Ovary (tissue), 3 donors: ENCODE results near the gene ABCF1.

Experiments
- EP300 ChIP-seq: sonication (generic); formaldehyde crosslinking; IDR thresholded peaks from one replicate; pipeline ENCODE4 v1.6.1; 2017; ENCODE audit warnings: antibody characterized with exemption
- TF ChIP-seq, protein P1 (sequence below), 3 donors: fragments of 450-650 bp in 2 of 3; fragments of 200-600 bp in 1 of 3; IDR thresholded peaks; one replicate each; pipeline versions ENCODE4 v1.5.1 to v1.8.0; 2016 to 2022; ENCODE audit warnings: antibody characterized with exemption in 3 of 3, mild to moderate bottlenecking in 1 of 3
- donor health status: DM: no; HTN: no; CAD: no.

GRCh38 chr6:30548375-30548774, 22.9 kb upstream of the ABCF1 start:
- TF ChIP-seq EP300, result no peak
- TF ChIP-seq, protein P1, sequence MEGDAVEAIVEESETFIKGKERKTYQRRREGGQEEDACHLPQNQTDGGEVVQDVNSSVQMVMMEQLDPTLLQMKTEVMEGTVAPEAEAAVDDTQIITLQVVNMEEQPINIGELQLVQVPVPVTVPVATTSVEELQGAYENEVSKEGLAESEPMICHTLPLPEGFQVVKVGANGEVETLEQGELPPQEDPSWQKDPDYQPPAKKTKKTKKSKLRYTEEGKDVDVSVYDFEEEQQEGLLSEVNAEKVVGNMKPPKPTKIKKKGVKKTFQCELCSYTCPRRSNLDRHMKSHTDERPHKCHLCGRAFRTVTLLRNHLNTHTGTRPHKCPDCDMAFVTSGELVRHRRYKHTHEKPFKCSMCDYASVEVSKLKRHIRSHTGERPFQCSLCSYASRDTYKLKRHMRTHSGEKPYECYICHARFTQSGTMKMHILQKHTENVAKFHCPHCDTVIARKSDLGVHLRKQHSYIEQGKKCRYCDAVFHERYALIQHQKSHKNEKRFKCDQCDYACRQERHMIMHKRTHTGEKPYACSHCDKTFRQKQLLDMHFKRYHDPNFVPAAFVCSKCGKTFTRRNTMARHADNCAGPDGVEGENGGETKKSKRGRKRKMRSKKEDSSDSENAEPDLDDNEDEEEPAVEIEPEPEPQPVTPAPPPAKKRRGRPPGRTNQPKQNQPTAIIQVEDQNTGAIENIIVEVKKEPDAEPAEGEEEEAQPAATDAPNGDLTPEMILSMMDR (IDR thresholded peaks at IDR 0.05), result no peak
